SU-DHL-6 (cell line): ENCODE data around the gene BATF.

ENCODE experiments used
- H2AFZ ChIP-seq: fragments of 200-600 bp; sonication (generic); 2 replicates; pipeline ENCODE4 v1.6.1; 2014; ENCODE audit warnings: low read depth, mild to moderate bottlenecking, moderate library complexity, mixed read lengths, antibody characterized with exemption, low read length; ENCODE audit not compliant: severe bottlenecking
- H3F3A ChIP-seq: fragments of 200-600 bp; shearing (Covaris generic); 2 replicates; pipeline ENCODE4 v1.6.0; 2016; ENCODE audit warnings: antibody characterized with exemption, mild to moderate bottlenecking; ENCODE audit not compliant: insufficient read depth
- H3K27ac ChIP-seq: fragments of 200-600 bp; sonication (generic); 2 replicates; pipeline ENCODE4 v1.5.1; 2016; ENCODE audit warnings: low read depth, mild to moderate bottlenecking, low read length, moderate library complexity, mixed read lengths
- H3K27me3 ChIP-seq: fragments of 200-600 bp; sonication (generic), shearing (Covaris generic); 2 replicates; pipeline ENCODE4 v1.6.0; 2014; ENCODE audit warnings: mild to moderate bottlenecking, low read length
- H3K36me3 ChIP-seq: fragments of 200-600 bp; sonication (generic); 2 replicates; pipeline ENCODE4 v1.6.1; 2014; ENCODE audit warnings: mild to moderate bottlenecking, low read length, mixed read lengths
- H3K4me2 ChIP-seq: fragments of 300-600, 200-600 bp; shearing (Covaris generic), sonication (generic); 2 replicates; pipeline ENCODE4 v1.6.0; 2014; ENCODE audit warnings: low read length, low read depth, mild to moderate bottlenecking; ENCODE audit not compliant: poor library complexity, severe bottlenecking
- H3K4me3 ChIP-seq: fragments of 200-600 bp; sonication (generic); 2 replicates; pipeline ENCODE4 v1.5.1; 2014; ENCODE audit warnings: antibody characterized with exemption, low read length, mild to moderate bottlenecking, mixed read lengths; ENCODE audit not compliant: insufficient read depth, poor library complexity, severe bottlenecking
- H3K79me2 ChIP-seq: fragments of 200-600 bp; sonication (generic); 2 replicates; pipeline ENCODE4 v1.6.1; 2014; ENCODE audit warnings: mild to moderate bottlenecking, low read length, moderate library complexity; ENCODE audit not compliant: insufficient read depth
- H3K9ac ChIP-seq: fragments of 200-600 bp; sonication (generic); 2 replicates; pipeline ENCODE4 v1.7.0; 2014; ENCODE audit warnings: mild to moderate bottlenecking, low read length
- H3K9me2 ChIP-seq: fragments of 200-600 bp; sonication (generic); replicated peaks from 2 replicates; pipeline ENCODE4 v1.6.1; 2014; ENCODE audit warnings: low read length; ENCODE audit not compliant: insufficient read depth
- H3K9me3 ChIP-seq: fragments of 200-600 bp; sonication (generic); 2 replicates; pipeline ENCODE4 v1.6.1; 2014; ENCODE audit warnings: low read length, mixed read lengths; ENCODE audit not compliant: insufficient read depth
- H4K20me1 ChIP-seq: fragments of 200-600 bp; sonication (generic); 2 replicates; pipeline ENCODE4 v1.6.1; 2014; ENCODE audit warnings: low read depth, mild to moderate bottlenecking, antibody characterized with exemption, low read length, moderate library complexity, mixed read lengths
- CTCF ChIP-seq: fragments of 200-600 bp; sonication (generic); IDR thresholded peaks from one replicate; pipeline ENCODE4 v1.5.1; 2017; ENCODE audit warnings: antibody characterized with exemption, mild to moderate bottlenecking, low read length, moderate library complexity; ENCODE audit not compliant: insufficient read depth, poor library complexity, severe bottlenecking
- EZH2phosphoT487 ChIP-seq: fragments of 200-600 bp; sonication (generic), shearing (Covaris generic); conservative IDR thresholded peaks from 2 replicates; pipeline ENCODE4 v1.6.1; 2018; ENCODE audit warnings: mild to moderate bottlenecking, antibody characterized with exemption, low read length, moderate library complexity, mixed read lengths

BATF gene

DNA sequence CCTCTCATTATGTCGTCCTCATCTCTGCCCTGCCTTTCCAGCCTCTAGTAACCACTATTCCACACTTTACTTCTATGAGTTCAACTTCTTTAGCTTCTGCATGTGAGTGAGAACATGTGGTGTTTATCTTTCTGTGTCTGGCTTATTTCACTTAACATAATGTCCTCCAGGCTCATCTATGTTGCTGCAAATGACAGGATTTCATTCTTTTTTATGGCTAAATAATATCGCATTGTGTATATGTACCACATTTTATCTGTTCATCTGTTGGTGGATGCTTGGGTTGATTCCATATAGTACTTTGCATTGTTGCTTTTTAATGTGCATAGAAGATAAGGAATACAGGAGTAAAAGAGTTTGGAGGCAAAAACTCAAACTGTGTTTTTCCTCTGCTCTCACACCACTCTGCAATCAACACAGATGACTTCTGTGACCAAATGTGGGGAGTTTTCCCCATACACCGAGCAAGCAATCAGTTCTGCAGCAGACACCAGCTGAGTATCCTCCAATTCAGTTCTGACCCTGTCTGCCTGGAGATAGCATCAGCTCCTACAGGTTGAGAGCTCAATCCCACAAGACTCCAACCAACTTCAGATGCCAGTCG is 31.6 kb downstream of the BATF start:
- TF ChIP-seq EZH2phosphoT487: no peak
- no peak for TF ChIP-seq CTCF
- no peak overlapping the region for H3K9ac ChIP-seq
- H3K36me3 ChIP-seq: no peaks in the 10 kb centered on the region

GRCh38 chr14:75554482-75554881 is 32.2 kb downstream of the BATF start:
- Histone ChIP-seq H3K4me2 (no peak overlapping the region), H4K20me1 (no peaks in the 10 kb centered on the region), H3K36me3 (no peaks in the 10 kb centered on the region), H3K79me2 (no peaks in the 10 kb centered on the region), H3K9me2 (no peaks in the 10 kb centered on the region), H3F3A (no peaks in the 10 kb centered on the region), H3K27me3 (no peaks in the 10 kb centered on the region), H3K9ac (no peak overlapping the region), H2AFZ (no peak overlapping the region), H3K4me3 (no peak overlapping the region), H3K27ac (no peak overlapping the region), H3K9me3 (no peaks in the 10 kb centered on the region)
- TF ChIP-seq EZH2phosphoT487 (no peak), CTCF (no peak)

More for the DNA sequence above, 31.6 kb downstream of the BATF start:
- no peaks in the 10 kb centered on the region for H4K20me1 ChIP-seq
- no peak overlapping the region for H2AFZ ChIP-seq
- no peaks in the 10 kb centered on the region for H3K9me2 ChIP-seq
- H3F3A ChIP-seq: no peaks in the 10 kb centered on the region
- no peaks in the 10 kb centered on the region for H3K79me2 ChIP-seq
- H3K9me3 ChIP-seq: no peaks in the 10 kb centered on the region
- no peak overlapping the region for H3K27ac ChIP-seq
- H3K4me2 ChIP-seq: no peak overlapping the region
- H3K4me3 ChIP-seq: no peak overlapping the region
- no peaks in the 10 kb centered on the region for H3K27me3 ChIP-seq

DNA sequence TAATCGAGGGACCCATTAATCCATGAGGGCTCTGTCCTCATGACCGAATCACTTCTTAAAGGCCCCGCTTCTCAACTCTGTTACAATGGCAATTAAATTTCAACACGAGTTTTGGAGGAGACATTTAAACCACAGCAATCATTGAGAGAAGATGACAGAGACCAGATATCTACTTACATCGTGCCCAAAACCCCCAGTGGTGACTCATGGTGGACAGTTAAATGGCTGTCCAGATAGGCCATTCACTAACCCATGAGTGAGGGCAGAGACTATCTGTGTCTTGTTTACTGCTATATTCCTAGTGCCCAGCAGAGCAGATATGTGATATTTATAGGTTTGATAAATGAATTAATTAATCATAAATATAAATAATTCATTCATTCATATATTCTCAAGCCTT is 36.2 kb downstream of the BATF start:
- Histone ChIP-seq H3K27ac (no peak overlapping the region), H3K4me3 (no peak overlapping the region), H3K9ac (no peak overlapping the region), H2AFZ (no peak overlapping the region), H3K9me2 (no peaks in the 10 kb centered on the region), H3K36me3 (no peaks in the 10 kb centered on the region), H3F3A (no peaks in the 10 kb centered on the region), H3K4me2 (no peak overlapping the region), H4K20me1 (no peaks in the 10 kb centered on the region), H3K27me3 (no peaks in the 10 kb centered on the region), H3K79me2 (no peaks in the 10 kb centered on the region), H3K9me3 (no peaks in the 10 kb centered on the region)
- TF ChIP-seq CTCF: no peak
- no peak for TF ChIP-seq EZH2phosphoT487
